ENCODE data around the gene F10.
"Not testable (repeated sequence)": the region's sequence is repeated elsewhere in the genome, so short reads cannot be mapped to it uniquely, and the experiment has no call there.

The F10 gene

DNA sequence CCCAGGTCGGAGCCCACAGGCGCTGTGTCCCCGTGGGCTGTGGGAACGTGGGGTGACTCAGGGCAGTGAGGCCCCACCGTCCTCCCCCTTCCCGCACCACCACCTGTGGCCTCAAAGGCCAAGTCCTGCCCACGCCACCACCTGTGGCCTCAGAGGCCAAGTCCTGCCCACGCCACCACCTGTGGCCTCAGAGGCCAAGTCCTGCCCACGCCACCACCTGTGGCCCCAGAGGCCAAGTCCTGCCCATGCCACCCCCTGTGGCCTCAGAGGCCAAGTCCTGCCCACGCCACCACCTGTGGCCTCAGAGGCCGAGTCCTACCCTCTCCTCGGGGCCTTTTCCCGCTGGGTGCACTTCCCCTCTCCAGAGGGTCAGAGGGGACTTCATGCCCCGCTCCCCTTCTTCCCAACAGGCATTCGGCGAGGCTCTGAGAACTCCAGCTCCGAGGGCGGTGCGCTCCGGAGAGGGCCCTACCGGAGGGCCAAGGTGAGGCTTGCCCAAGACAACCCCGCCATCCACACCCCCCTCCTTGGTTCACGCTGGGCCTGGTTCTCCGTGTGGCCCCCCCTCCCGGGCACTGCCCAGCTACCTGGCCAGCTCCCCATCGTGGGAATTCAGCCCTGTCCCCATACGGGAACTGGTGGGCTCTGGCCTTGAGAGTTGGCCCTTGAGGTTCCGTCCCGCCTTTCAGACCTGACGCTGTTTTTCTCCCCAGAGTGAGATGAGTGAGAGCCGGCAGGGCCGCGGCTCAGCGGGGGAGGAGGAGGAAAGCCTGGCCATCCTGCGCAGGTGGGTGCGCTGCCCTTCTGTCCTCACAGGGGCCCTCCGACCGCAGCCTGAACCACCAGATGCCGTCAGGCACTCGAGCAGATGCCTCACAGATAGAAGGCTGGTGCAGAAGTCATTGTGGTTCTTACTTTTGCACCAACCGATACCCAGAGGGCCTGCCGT is 44.4 kb upstream of the F10 start:
- FAIRE-seq (no peak), DNase-seq (ENCODE audit: insufficient read length, low spot score) (no peak)
- TF ChIP-seq, protein P1, sequence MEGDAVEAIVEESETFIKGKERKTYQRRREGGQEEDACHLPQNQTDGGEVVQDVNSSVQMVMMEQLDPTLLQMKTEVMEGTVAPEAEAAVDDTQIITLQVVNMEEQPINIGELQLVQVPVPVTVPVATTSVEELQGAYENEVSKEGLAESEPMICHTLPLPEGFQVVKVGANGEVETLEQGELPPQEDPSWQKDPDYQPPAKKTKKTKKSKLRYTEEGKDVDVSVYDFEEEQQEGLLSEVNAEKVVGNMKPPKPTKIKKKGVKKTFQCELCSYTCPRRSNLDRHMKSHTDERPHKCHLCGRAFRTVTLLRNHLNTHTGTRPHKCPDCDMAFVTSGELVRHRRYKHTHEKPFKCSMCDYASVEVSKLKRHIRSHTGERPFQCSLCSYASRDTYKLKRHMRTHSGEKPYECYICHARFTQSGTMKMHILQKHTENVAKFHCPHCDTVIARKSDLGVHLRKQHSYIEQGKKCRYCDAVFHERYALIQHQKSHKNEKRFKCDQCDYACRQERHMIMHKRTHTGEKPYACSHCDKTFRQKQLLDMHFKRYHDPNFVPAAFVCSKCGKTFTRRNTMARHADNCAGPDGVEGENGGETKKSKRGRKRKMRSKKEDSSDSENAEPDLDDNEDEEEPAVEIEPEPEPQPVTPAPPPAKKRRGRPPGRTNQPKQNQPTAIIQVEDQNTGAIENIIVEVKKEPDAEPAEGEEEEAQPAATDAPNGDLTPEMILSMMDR (IDR thresholded peaks at IDR 0.05; ENCODE audit: insufficient read depth, missing control alignments), result no peak

DNA sequence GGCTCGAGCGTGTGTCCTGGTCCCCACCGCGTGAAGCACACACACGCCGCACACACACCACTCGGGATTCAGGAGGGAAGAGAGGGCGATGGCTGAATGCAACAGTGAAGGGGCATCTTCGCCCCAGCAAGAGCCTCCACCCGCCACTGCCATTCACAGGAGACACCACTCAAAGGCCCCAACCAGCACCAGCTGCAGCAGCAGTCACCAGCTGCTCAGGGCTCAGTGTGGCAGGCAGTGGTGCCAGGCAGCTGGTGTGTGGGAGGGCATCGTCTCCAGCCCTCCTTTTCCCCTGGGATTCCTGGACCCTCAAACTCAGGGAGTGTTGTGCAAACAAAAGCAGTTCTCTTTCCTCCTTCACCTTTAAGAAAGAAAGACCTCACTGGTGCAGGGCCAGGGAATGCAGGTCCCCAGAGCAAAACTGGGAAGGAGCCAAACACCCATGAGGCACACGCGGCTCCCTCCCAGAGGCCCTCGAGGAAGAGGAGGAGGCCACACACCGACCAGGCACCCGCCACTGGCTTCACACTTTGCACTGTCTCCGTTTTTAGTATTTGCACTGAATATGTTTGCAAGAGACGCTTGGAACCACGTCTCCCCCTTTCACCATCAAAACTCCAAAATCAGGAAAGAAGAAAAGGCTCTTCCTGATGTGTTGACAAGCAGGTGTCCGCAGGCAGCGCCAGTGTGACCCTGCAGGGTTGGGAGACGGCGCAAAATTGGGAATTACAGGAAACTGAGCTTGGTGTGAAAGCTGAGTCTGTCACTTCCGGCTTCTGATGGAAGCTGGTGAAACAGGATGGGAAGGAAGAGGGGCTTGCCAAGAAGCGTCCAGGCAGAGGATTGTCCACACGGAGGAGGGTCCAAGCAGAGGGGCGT is 43.5 kb upstream of the F10 start:
- no peak for FAIRE-seq
- TF ChIP-seq, protein P1 (IDR thresholded peaks at IDR 0.05; ENCODE audit: insufficient read depth, missing control alignments), result no peak
- no peak for DNase-seq (ENCODE audit: insufficient read length, low spot score)

DNA sequence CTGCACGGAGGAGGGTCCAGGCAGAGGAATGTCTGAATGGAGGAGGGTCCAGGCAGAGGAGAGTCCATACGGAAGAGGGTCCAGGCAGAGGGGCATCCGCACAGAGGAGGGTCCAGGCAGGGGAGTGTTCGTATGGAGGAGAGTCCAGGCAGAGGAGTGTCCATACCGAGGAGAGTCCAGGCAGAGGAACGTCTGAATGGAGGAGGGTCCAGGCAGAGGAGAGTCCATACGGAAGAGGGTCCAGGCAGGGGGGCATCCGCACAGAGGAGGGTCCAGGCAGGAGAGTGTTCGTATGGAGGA is 42.9 kb upstream of the F10 start:
- DNase-seq (ENCODE audit: insufficient read length, low spot score); FAIRE-seq: not testable (repeated sequence)

DNA sequence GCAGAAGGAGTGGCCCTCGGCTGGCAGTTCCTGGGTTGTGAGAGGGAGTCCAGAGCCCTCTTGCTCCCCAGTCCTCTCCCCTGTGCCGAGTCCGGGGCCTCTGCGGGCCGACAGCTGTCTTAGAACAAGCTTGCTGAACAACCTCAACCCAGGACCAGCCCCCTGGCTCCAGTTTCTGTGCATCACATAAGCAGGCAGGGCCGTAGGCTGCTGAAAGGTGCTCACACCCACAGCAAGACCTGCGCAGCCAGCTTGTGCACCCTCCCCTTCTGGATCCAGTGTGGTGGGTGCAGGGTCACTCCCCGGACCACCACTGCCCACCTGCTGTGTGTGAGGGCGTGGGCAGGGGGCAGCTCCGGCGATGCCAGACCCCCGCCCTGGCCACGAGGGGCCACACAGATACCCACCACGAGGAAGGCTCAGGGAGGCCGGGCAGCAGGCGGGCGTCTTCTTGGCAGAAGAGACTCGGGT is 42.2 kb upstream of the F10 start:
- FAIRE-seq (no peak), DNase-seq (ENCODE audit: insufficient read length, low spot score) (no peak)
- TF ChIP-seq, protein P1 (IDR thresholded peaks at IDR 0.05; ENCODE audit: insufficient read depth, missing control alignments), result no peak

DNA sequence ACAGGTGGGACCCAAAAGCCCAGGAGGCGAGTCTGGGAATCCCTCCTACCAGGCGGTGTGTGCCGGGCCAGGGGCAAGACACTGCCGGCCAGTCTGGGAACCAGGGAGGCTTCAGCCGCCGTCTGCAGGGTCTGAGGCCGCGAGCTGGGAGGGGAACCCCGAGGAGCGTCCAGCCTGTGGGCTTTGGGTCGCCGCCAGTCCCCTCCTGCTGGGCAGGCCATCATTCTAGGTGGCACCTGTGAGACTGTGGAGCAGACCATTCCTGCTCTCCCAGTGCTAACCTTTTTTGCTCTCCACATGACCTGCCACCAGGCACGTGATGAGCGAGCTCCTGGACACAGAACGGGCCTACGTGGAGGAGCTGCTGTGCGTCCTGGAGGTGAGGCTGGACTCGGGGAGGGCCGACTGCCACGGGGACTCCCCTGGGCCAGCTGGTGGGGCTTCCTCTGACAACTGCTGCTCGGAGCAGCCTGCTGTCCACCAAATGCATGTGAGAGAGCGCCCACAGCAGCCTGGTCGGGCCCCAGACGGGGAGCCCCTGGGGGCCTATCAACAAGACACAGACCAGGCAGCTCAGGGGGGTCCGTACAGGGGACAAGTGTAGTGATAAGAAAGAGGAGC is 41.6 kb upstream of the F10 start:
- TF ChIP-seq, protein P1 (IDR thresholded peaks at IDR 0.05; ENCODE audit: insufficient read depth, missing control alignments), result no peak
- FAIRE-seq (no peak), DNase-seq (ENCODE audit: insufficient read length, low spot score) (no peak)

DNA sequence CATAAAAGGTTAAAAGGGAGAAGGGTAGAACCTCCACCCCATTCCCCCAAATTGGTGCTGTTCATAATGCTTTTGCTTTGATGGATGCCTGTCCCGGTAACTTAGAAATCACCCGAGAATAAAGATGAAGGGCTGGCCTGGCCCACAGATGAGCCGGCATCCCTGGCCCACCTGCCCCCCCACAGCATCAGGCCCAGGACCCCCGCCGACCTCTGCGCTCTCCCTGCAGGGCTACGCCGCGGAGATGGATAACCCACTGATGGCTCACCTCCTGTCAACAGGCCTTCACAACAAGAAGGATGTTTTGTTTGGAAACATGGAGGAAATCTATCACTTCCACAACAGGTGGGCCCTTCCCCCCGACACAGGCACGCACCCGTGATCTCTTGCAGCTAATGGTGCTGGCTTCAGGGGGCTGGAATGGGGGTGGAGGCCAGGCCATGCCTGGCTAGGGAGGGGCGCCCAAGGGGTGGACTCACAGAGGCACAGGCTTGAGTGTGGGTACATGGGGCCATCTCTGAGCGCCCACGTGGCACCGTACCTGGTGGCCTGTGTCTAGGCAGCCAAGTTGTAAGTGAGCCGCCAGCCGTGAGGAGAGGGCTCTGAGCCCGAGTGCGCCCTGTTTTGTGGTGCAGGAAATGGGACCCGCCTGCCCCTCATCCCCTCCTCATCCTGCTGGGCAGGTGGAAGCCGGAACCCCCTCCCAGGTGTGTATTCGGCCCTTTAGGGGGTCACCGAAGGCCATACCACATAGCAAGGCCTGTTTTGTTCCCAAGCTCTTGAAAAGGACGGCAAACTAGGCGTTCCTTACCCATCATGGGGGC is 40.2 kb upstream of the F10 start:
- no peak for DNase-seq (ENCODE audit: insufficient read length, low spot score)
- FAIRE-seq, result no peak
- TF ChIP-seq, protein P1 (IDR thresholded peaks at IDR 0.05; ENCODE audit: insufficient read depth, missing control alignments), result no peak

DNA sequence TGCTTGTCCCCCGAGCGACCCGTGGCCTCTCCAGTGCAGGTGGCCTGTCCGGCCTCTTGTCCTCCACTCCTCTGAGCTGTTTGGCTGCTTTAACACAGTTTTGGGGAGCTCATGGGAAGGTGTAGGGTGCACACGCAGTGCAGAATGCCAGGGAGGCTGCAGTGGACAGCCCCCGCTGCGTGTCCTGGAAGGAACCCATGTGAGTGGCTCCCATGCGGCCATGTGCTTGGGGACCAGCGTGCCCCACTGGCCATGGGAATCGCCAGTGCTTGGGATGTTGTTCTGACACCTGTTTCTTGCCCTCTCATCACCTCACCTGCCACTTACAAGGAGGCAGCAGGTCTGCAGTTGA is 39.6 kb upstream of the F10 start:
- no peak for DNase-seq (ENCODE audit: insufficient read length, low spot score)
- TF ChIP-seq, protein P1 (IDR thresholded peaks at IDR 0.05; ENCODE audit: insufficient read depth, missing control alignments), result no peak
- no peak for FAIRE-seq

Measured in D721Med (cell line).